HG03565 (cell line): Measurements from ENCODE around the gene NUDT7.

Source experiments
- ATAC-seq: cut with Tn5 transposase; IDR thresholded peaks from one replicate; pipeline ENCODE4 v1.9.1; 2021; ENCODE audit warnings: mild to moderate bottlenecking, moderate library complexity; ENCODE audit not compliant: unreplicated experiment

The NUDT7 gene

GRCh38 chr16:77722309-77723107 lies at the start of gene NUDT7:
Gene NUDT7, plus strand, starts transcription at chr16:77722514. Its CDS starts 69 bp downstream, at chr16:77722583.
- peak; percentile 80 for ATAC-seq

- no peak for ATAC-seq
These were observed 47.4 kb upstream of the NUDT7 start for GRCh38 chr16:77674888-77675287.

- no peak for ATAC-seq
These were observed 46.6 kb upstream of the NUDT7 start for GRCh38 chr16:77675464-77676324.

GRCh38 chr16:77677129-77677528 lies 45.2 kb upstream of the NUDT7 start:
- ATAC-seq = no peak

- ATAC-seq = no peak
These were observed 42.9 kb upstream of the NUDT7 start for GRCh38 chr16:77679391-77679790.

GRCh38 chr16:77679901-77680300 lies 42.4 kb upstream of the NUDT7 start:
- no peak for ATAC-seq

GRCh38 chr16:77680496-77680895 lies 41.8 kb upstream of the NUDT7 start:
- no peak for ATAC-seq

- no peak for ATAC-seq
These were observed 39.7 kb upstream of the NUDT7 start for GRCh38 chr16:77682586-77682985.

GRCh38 chr16:77683397-77684180 lies 38.7 kb upstream of the NUDT7 start:
- no peak for ATAC-seq

- no peak for ATAC-seq
These were observed 38.2 kb upstream of the NUDT7 start for GRCh38 chr16:77684181-77684526.

- no peak for ATAC-seq
These were observed 35.9 kb upstream of the NUDT7 start for GRCh38 chr16:77686385-77686784.

- no peak for ATAC-seq
These were observed 32.3 kb upstream of the NUDT7 start for GRCh38 chr16:77689971-77690370.

- no peak for ATAC-seq
These were observed 31.9 kb upstream of the NUDT7 start for GRCh38 chr16:77690416-77690815.

- no peak for ATAC-seq
These were observed 29.7 kb upstream of the NUDT7 start for GRCh38 chr16:77692612-77693011.

GRCh38 chr16:77696149-77696548 lies 26.2 kb upstream of the NUDT7 start:
- ATAC-seq = no peak

- ATAC-seq = no peak
These were observed 21.5 kb upstream of the NUDT7 start for GRCh38 chr16:77700846-77701245.

- ATAC-seq = no peak
These were observed 17.0 kb upstream of the NUDT7 start for GRCh38 chr16:77705351-77705750.

GRCh38 chr16:77711179-77711578 lies 11.1 kb upstream of the NUDT7 start:
- no peak for ATAC-seq

GRCh38 chr16:77711775-77712174 lies 10.5 kb upstream of the NUDT7 start:
- ATAC-seq = no peak

- ATAC-seq = no peak
These were observed 7.2 kb upstream of the NUDT7 start for GRCh38 chr16:77715145-77715544.

- ATAC-seq = peak; percentile 16
These were observed 484 bp upstream of the NUDT7 start for GRCh38 chr16:77721752-77722308.
